Endothelial cell (in vitro differentiated cells): Measurements from ENCODE around the gene CAMK2G. TPM values are rescaled to one million over a fixed set of nuclear protein-coding genes. Genes with fewer than 3 reads are reported as not detected.

Experiments
- DNase-seq: peaks from one replicate; pipeline ENCODE4 v3.0.0; 2021; ENCODE audit warnings: low spot score
- H3K27ac Mint-ChIP-seq: one replicate; pipeline ENCODE4 v1.8.0; 2021; ENCODE audit warnings: mixed read lengths, inconsistent platforms; ENCODE audit not compliant: unreplicated experiment
- H3K27me3 Mint-ChIP-seq: one replicate; pipeline ENCODE4 v1.8.0; 2021; ENCODE audit warnings: mild to moderate bottlenecking, moderate library complexity, mixed read lengths, inconsistent platforms; ENCODE audit not compliant: unreplicated experiment
- H3K36me3 Mint-ChIP-seq: one replicate; pipeline ENCODE4 v1.8.0; 2021; ENCODE audit warnings: mild to moderate bottlenecking, low read depth, mixed read lengths, inconsistent platforms; ENCODE audit not compliant: unreplicated experiment
- H3K4me1 Mint-ChIP-seq: one replicate; pipeline ENCODE4 v1.8.0; 2021; ENCODE audit warnings: mild to moderate bottlenecking, mixed read lengths, inconsistent platforms; ENCODE audit not compliant: unreplicated experiment
- H3K4me3 Mint-ChIP-seq: one replicate; pipeline ENCODE4 v1.8.0; 2021; ENCODE audit warnings: mild to moderate bottlenecking, mixed read lengths, inconsistent platforms; ENCODE audit not compliant: unreplicated experiment
- H3K9me3 Mint-ChIP-seq: one replicate; pipeline ENCODE4 v1.8.0; 2021; ENCODE audit warnings: mixed read lengths, inconsistent platforms; ENCODE audit not compliant: unreplicated experiment
- CTCF ChIP-seq: fragments of 200-600 bp; sonication (generic); IDR thresholded peaks from one replicate; pipeline ENCODE4 v1.5.0; 2021; ENCODE audit warnings: antibody characterized with exemption; ENCODE audit not compliant: unreplicated experiment
- total RNA-seq: library from RNA; stranded (reverse); fragmentation: NEBNext Ultra II Directional; extraction: Animal tissue kit (Norgen Biotek cat#: 25700); gene quantifications from one replicate; pipeline ENCODE4 v1.2.1, GENCODE V29; 2021; ENCODE audit not compliant: unreplicated experiment

The CAMK2G gene
- total RNA-seq, 1 donor from 2014 or later, result 27.7 TPM

- no peak overlapping the region for H3K27ac Mint-ChIP-seq
- DNase-seq, result no peak
- no peaks in the 10 kb centered on the region for H3K9me3 Mint-ChIP-seq
- peaks cover 15% of the 10 kb centered on the region for H3K27me3 Mint-ChIP-seq
- peaks cover 67% of the 10 kb centered on the region for H3K36me3 Mint-ChIP-seq
- H3K4me3 Mint-ChIP-seq, result peak overlapping the region; percentile 38
- no peaks in the 10 kb centered on the region for H3K4me1 Mint-ChIP-seq
- TF ChIP-seq CTCF, result no peak
Measured at GRCh38 chr10:73793456-73793855, 80.9 kb downstream of the CAMK2G start.

- Mint-ChIP-seq H3K27me3 (peaks cover 12% of the 10 kb centered on the region), H3K4me1 (peaks cover 8% of the 10 kb centered on the region), H3K4me3 (no peak overlapping the region), H3K9me3 (no peaks in the 10 kb centered on the region), H3K36me3 (peaks cover 54% of the 10 kb centered on the region), H3K27ac (no peak overlapping the region)
- no peak for DNase-seq
- no peak for TF ChIP-seq CTCF
Measured at GRCh38 chr10:73791871-73792400, 82.4 kb downstream of the CAMK2G start.

GRCh38 chr10:73790886-73791625, 83.3 kb downstream of the CAMK2G start:
- no peak for TF ChIP-seq CTCF
- no peaks in the 10 kb centered on the region for H3K9me3 Mint-ChIP-seq
- H3K4me3 Mint-ChIP-seq, result peak overlapping the region; percentile 62
- peaks cover 52% of the 10 kb centered on the region for H3K36me3 Mint-ChIP-seq
- H3K27ac Mint-ChIP-seq, result no peak overlapping the region
- H3K4me1 Mint-ChIP-seq, result peaks cover 15% of the 10 kb centered on the region
- DNase-seq, result no peak
- H3K27me3 Mint-ChIP-seq, result peaks cover 14% of the 10 kb centered on the region

- H3K9me3 Mint-ChIP-seq, result no peaks in the 10 kb centered on the region
- peak overlapping the region; percentile 23 for H3K4me3 Mint-ChIP-seq
- peaks cover 14% of the 10 kb centered on the region for H3K27me3 Mint-ChIP-seq
- no peak for TF ChIP-seq CTCF
- DNase-seq, result no peak
- no peak overlapping the region for H3K27ac Mint-ChIP-seq
- H3K36me3 Mint-ChIP-seq, result peaks cover 42% of the 10 kb centered on the region
- H3K4me1 Mint-ChIP-seq, result peaks cover 16% of the 10 kb centered on the region
Measured at GRCh38 chr10:73789659-73790055, 84.7 kb downstream of the CAMK2G start.
